Measurements from ENCODE around the gene DHRS7C.
"Not testable (repeated sequence)": the region's sequence is repeated elsewhere in the genome, so short reads cannot be mapped to it uniquely, and the experiment has no call there.

The DHRS7C gene

DNA sequence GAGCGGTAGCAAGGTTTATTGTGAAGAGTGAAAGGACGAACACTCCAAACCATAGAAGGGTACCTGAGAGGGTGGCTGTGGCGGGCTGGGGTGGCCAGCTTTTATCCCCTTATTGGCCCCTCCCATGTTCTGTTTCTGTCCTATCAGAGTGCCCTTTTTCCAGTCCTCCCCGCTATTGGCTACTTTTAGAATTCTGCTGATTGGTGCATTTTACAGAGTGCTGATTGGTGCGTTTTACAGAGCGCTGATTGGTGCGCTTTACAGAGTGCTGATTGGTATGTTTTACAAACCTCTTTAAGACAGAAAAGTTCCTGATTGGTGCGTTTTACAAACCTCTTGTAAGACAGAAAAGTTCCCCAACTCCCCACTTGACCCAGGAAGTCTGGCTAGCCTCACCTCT lies 18.0 kb upstream of the DHRS7C start:
- no peak for DNase-seq

DNA sequence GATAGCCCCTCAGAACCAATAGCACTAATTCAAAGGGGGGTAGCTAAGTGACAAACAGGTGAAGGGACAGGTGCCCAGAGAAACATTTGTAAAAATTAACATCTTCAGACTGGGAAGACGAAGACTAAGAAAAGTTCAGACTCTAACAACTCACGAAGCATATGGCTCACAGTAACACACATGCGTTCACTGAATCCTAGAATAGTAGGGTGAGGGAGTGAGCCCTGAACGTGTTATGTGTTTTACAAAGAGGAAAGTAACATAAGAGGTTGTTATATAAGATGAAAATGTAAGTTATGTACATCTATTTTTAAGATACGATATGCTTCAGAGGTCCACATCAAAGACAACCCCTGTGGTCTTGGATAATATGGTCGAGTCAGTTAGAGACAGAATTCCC lies 15.3 kb upstream of the DHRS7C start:
- DNase-seq = no peak

DNA sequence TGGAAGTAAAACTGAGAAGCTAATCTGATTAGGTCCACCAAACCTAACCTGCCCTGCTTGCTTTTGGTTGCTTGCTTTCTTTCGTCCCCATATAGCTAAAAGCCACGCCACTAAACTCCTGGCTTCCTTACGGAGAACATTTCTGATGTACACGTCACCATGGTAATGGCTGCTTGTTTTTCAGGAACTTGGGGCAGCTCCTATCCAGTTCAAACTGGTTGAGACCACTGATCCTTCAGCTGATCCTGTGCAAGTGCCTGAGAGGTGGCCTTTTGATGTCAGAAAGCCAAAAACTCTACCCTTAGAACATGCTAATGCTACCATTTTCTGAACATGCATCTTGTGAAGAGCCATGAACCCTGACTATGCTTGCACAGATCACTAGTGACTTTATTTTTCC lies 14.4 kb upstream of the DHRS7C start:
- no peak for DNase-seq

DNA sequence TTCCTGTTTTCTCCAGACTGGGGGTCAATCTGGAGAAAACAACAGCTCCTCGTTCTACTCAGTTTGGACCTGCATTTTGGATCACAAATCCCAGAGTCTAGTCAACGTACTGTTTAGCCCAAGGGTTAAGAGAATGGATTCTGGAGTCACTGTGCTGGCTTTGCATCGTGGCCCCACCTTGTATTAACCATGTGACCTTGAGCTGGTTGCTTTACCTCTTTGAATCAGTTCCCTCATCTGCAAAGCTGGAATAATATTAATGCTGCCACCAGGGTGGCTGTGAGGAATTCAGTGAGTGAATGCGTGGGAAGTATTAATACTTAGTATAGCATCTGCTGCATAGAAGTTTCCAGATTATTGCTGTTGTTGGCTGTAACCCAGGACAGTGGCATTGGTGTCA lies 11.3 kb upstream of the DHRS7C start:
- DNase-seq = no peak

DNA sequence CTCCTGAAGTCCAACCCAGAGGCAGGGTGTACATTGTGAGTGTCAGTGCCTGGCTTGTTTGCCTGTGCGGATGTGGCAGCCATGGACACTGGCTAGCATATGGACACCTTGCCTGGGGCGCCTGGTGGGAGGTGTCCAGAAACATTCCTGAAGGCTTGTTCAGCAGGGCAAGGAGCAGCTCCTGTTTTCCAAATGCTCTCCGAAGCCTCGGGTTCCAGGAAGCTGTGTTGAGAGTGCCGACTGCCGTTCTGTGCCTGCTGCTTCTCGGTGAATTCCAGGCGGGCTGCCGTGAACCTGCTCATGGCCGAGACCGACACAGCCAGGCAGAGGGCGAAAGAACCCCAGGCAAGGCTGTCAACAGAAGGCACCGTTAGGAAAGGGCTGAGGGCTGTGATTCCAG lies 10.9 kb upstream of the DHRS7C start:
- no peak for DNase-seq

DNA sequence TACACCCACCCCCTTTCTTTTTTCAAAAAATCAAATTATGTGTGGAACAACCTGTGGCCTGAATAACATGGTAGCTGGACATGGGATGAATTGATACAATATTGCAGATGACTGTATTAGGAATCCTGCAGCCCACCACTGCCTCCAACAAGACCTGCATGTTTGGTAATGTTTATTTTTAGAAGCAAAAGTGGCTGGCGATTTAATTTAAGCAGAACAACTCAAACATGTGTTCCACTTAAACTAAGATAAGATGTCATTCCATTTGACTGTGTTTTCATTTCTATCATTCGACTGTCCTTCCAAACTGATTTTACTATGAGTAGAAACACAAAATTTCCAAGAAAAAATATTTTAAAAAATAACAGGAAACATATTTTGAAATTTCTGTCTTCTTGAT lies 10.1 kb upstream of the DHRS7C start:
- DNase-seq = no peak

DNA sequence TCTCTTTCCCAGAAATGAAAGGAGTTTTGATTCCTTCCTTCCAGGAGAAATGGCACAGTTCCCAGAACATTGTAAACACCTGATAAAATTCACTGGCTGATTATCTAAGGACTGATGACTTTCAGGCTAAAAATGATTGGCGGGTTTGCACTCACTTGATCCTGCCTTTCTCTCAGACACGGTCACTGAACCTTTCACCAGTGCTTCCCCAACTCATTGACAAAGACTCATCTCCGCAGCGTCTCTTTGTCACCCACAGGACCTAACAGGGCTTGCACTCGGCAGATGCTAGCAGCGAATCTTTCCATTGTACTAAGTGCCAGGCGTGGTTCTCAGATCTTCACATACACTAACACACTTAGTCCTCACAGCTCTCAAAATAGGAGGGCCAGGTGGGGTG lies 7.3 kb upstream of the DHRS7C start:
- DNase-seq = no peak

DNA sequence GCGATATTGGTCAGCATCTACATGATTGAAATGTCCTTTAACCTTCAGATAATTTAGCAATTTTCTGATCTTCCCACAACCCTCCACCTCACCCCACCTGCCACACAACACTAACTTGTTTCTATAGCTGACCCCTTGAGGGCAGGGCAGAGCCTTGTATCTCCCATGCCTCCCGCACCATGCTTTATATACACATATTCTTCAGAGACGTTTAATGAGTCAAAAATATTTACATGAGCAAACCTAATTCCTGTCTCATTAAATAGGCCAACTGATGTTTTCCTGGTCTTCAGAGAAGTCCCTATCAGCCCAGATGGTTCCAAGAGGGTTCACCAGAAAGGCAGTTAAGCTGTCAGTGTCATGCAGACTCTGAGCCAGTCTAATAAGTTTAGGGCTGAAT lies 6.6 kb upstream of the DHRS7C start:
- no peak for DNase-seq

DNA sequence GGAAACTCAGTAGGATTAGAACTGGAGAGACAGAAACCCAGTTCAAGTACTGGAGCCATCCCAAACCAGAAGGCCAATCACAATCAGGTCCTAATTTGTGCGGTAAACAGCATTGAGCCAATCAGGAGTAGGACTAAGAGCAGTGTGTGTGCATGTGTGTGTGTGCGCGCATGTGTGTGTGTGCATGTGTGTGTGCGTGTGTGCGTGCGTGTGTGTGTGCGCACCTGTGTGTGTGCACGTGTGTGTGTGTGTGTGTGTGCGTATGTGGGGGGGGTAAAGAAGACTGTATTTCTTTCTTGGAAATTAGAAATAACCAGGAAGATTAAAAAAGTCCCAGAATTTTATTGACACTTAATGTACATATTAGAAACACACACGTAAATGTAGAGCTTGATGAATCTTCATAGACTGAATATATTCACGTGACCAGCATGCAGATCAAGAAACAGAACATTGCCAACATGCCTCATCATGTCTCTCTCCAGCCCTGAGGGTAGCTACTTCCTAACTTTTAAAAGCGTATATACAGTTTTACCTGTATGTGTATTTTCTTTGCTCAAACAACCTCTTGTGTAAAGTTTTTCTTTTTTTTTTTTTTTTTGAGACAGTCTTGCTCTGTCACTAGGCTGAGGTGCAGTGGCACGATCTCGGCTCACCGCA lies 919 bp upstream of the DHRS7C start:
- DNase-seq = no peak

DNA sequence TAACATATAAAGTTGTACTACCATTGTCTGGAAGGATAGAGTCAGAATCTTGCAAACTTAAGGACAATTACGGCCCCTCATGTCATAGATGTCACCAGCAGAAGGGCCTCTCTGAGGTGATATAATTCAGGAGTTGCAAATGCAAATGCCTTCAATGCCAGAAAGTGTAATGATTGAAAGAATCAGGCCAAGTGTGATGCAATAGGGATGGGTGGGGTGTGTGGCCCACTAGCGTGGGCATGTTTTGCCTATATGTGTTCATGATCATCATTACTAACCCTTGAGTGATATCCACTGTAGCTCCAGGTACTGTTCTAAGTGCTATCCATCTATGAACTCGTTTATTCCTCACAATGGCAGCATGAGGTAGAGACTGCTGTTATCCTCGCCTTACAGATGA lies 1.1 kb downstream of the DHRS7C start:
- DNase-seq = no peak

DNA sequence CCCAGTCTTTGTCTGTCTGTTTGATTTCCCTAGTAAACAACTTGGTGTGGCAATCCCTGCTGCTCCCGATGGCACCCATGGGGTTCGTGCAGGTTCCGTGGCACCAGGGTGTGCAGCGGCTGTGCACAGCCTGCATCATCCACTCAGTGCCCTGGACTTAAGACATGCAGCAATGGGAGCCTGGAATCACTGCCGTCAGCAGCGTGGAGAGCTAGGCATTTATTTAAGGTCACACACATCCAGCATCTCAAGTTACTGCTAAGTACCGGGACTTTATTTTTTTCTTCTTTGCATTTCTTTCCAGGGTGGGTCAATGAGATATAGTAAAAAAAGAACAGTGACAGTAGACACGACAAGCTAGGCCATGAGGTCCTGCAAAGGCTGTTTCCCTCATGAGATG lies 2.8 kb downstream of the DHRS7C start:
- no peak for DNase-seq

DNA sequence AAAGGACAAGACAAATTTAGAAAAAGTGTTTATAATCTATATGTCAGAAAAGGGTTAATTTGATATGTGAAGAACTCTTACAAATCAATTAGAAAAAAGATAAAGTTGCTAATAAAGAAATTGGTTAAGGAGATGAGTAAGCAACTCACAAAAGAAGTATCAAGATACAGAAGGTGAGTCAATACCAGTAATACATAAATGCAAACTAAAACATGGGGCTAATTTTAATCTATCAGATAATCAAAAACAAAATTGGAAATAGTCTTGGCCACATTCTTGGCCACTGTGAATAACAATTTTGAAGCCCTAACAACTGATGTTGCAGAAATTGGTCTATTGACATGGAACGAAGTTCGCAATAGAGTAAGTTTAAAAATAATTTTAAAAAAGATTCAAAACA lies 6.8 kb downstream of the DHRS7C start:
- DNase-seq = no peak

DNA sequence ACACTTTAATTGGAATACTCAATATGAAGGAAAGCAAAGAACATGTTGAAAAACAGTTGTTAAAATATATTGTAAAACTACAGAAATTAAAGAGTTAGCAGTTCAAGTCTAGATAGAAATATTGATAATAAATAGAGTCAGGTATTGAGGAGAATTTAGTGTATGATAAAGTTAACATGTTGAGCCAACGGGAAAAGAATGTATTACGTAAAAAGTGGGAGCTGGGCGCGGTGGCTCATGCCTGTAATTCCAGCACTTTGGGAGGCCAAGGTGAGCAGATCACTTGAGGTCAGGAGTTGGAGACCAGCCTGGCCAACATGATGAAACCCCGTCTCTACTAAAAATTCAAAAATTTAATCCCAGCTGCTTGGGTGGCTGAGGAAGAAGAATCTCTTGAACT lies 7.9 kb downstream of the DHRS7C start:
- not testable (repeated sequence) for DNase-seq

DNA sequence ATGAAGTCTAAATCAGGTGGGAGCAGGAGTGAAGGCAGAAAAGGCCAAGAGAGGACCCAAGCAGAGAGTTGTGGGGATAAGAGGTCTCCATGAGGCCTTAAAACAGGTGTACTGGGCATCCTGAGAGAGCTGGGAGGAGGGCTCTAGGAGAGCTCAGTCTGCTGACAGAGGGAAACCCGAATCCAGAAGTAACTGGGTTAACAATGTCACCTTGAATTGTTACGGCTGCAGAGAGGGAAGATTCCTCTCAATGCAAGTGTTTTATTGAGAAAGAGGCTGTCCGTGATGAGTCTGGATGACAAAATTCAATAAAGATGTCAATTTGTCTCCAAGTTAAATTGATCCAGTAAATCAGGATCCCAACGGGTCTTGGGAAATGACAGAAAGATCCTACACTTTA lies 8.3 kb downstream of the DHRS7C start:
- DNase-seq = no peak

DNA sequence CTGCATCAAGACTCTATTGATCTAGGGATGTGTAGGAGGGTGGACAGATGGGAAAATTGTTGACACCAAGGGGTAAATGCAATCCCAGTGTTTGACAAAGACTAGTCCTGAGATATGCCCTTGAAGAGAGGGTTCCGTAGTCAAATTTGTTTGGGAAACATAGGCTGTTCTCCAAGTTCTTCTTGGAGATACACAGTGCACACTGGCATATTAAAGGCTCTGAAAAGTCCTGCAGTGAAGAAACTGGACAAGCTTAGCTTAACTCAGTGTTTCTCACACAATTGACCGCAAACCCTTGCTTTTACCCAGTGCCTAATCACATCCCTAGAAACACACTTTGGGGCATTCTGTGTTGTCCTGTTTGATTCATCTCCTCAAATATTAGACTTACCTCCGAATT lies 10.8 kb downstream of the DHRS7C start:
- DNase-seq = no peak

DNA sequence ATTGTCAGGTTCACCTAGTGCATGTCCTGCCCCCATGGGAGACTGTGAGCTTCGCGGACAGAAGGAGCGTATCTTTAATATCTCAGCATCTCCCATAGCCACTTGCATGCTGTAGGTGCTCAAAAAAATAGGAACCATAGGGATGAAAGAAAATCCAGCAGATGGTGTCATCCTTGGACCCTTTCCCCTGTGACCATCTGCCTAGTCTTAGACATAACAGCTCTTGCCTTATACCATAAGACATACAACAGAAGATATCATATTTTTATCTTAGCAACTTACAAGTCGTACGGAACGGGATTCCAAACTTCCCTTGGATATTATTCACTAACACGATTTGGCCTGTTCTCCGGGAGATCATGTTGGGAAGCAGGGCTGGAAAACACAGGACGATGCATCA lies 14.5 kb downstream of the DHRS7C start:
- DNase-seq = no peak

DNA sequence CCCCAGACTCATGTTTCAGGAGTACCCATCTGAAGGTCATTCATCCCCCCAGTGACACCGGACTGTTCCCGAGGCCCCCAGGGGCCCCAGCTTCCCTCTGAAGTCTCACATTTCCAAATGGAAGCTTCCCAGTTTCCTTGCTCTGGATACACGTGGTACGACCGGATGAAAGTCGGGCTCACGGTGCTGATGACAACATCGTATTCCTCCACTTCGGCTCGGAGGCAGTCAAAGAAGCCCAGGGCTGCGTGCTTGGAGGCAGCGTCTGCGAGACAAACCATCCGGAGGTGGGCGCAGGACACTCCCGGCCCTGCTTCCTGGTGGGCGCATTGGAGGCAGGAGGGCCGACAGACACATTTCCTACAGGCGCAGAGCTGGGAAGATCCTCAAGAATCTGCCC lies 18.7 kb downstream of the DHRS7C start:
- DNase-seq = no peak

DNA sequence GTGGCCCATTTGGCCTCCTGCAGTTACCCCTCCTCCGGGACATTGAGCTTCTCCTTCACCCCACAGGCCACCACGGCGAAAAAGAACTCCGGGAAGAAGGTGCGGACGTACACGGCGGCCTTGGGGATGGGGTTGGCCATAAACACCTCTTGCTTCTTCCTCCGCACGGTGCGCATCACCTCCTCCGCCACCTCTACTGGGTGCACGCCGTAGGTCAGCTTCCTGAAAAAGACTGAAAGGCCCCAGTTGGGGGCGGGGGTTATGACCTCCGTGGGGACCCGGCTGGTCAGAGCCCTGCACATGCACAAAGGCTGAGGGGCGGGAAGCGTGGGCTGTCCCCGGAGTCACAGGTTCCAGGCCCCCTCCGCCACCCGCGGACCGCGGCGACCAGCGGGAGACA lies 19.9 kb downstream of the DHRS7C start:
- DNase-seq = no peak

DNA sequence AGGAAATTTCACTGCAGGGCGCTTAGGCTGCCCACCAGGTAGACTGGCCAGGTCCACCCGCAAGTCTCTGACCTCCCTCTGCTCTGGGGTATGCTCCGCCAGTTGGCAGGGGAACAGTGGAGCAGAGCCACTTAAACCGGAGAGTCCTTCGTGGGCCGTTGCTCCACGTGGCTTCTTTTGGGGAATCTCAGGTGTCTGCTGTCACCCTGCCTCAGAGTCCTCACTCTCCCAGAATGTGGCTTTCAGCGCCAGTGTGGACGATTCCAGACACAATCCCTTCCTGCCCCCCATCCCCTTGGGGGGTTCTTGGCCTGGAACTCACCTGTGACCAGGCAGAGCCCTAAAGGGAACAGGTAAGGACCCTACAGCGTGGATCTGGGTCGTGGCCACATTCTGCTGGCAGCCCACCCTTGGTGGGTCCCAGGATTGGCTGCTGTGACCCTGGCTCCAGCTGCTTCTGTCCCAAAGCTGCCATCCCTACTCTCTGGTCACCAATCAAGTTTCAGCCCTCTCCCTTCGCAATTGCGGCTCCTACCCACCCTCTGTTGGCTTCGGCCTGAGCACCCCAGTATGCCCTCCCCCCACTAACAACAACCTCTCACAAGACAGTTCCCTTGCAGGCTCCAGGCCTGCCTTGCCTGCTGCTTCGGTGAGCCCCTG lies 22.2 kb downstream of the DHRS7C start:
- no peak for DNase-seq

DNA sequence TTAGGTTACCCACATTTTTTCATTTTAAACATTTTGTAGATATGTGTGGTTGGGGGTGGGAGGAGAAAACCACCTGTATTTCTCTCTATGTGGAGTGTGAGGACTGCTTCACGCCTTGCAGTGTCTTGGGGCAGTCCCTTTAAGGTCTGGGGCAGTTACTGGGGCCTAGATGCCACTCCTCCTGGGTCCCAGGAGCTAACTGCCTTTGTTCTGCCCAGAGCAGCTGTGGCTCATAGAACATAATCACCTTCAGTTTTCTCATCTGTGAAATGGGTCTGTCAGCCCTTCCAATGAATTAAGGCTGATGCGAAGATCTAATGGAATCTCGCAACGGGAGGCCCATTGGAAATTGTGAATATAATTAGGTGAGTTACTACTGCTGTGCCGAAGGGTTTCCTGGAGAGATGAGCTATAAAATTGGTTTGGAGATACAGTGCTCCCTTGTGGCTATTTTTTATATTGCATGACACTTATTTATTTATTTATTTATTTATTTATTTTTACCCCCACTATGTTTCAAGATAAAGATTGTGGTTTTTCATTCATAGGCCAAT lies 22.9 kb downstream of the DHRS7C start:
- no peak for DNase-seq

DNA sequence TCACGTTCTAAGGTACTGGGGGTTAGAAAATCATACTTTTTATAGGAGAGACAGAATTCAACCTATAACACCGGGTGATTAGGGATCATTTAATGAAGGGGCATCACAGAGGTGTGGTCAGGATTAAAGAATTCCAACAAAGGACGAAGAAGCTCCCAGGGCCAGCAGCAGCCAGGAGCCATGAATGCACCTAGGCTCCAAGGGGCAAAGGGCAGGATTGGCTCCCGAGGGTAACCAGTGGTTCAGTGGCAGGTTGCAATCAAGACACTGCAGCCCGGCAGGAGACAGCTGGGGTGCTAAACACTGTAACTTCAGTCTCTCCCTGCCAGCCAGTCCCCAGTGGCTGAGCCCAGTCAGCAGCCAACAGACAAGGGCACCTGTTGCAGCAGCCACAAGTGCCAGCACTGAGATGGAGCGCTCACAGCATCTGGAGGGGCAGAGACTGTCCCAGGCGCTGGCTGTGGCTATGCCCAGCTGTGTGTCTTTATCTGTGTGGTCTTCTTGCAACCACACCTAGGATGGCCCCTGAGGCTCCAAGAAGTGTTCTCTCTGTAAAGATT lies 23.9 kb downstream of the DHRS7C start:
- DNase-seq = no peak

DNA sequence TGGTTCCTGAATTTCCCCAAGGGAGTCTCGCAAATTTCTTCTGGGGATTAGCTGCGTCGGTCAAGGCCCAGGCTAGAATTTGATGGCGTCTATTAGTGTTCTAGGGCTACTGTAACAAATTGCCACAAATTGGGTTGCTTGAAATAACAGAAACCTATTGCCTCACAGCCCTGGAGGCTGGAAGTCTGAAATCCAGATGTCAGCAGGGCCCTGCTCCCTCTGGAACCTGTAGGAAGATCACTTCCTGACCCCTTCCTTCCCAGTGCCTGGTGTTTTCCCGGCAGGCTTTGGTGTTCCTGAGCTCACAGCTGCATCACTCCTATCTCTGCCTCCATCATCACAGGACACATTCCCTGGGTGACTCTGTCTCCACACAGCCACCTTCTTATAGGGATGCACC lies 24.4 kb downstream of the DHRS7C start:
- DNase-seq = no peak

DNA sequence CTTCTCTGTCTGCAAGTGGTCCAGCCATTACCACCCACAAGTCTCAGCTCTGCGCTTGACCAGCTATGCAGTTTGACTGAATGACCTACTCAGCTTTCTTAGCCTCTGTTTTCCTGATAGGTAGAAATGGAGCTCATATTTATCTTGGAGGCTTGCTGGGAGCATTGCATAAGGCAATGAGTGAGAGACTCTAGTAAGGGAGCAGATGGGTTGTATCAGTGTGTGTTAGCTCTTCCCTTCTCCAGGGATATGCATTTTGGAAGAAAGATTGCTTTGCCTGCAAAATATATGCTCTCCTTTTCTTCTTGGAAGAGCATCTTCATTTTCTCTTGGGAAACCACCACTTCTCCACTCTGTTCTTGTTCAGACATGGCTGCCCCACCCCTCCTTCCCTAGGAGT lies 26.1 kb downstream of the DHRS7C start:
- no peak for DNase-seq

DNA sequence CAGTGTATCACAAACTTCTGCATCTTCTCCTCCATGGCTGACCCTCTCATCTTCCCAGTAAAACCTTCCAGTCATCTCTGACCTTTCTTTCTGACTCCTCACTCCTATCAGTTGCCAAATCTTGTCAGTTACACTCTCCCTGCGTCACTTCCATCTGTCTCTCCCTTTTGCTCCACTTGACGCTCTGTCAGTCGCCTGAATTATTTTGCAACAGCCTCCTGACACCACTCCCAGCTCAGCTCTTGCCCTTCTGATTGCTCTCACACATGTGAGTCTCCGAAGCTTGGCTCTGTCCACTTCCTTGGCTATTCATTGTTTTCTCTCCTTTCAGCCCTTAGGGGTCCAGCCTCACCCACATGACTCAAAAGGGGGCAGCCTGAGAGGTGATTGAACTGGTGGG lies 27.7 kb downstream of the DHRS7C start:
- no peak for DNase-seq

DNA sequence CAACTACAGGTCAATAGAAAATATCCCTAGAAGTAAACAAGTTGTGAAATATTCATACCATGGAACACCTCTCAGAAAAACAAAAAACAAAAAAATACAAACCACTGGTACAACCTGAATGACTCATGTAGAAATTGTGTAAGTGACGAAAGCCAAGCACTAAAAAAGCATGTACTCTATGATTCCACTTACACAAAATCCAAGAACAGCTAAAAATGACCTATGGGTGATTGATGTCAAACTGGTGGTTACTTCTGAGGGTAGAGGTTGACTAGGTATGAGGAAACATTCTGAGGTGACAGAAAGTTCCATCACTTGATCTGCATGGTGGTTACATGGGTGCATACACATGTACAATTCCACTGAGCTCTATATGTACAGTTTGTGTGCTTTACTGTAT lies 31.1 kb downstream of the DHRS7C start:
- DNase-seq = no peak

Data from DMS79 treated with DMSO at 0.1 percent for 48 hours (cell line).